ENCODE results near the gene STUB1.

The STUB1 gene

GRCh38 chr16:692356-693108, 12.3 kb downstream of the STUB1 start:
- Histone ChIP-seq H3K27ac (no peak overlapping the region), H3K4me3 (no peak overlapping the region), H3K9ac (ENCODE audit: insufficient read length) (no peak overlapping the region), H3K36me3 (ENCODE audit: insufficient read depth, low read length) (no peaks in the 10 kb centered on the region), H3K9me3 (ENCODE audit: low read depth, low read length) (no peaks in the 10 kb centered on the region)
- TF ChIP-seq EZH2 (IDR thresholded peaks at IDR 0.05) = no peak
- TF ChIP-seq FOXP2 (optimal IDR thresholded peaks at IDR 0.05; ENCODE audit: control extremely low read depth, extremely low read length, insufficient read depth) = no peak
- no peak for TF ChIP-seq POLR2AphosphoS5 (IDR thresholded peaks at IDR 0.05; ENCODE audit: borderline replicate concordance, low read depth, low read length)
- no peak for DNase-seq (ENCODE audit: low read depth, low spot score)

GRCh38 chr16:693364-693763, 13.2 kb downstream of the STUB1 start:
- no peak overlapping the region for H3K9ac ChIP-seq (ENCODE audit: insufficient read length)
- no peak overlapping the region for H3K27ac ChIP-seq
- H3K9me3 ChIP-seq (ENCODE audit: low read depth, low read length) = no peaks in the 10 kb centered on the region
- no peak for TF ChIP-seq FOXP2 (optimal IDR thresholded peaks at IDR 0.05; ENCODE audit: control extremely low read depth, extremely low read length, insufficient read depth)
- TF ChIP-seq POLR2AphosphoS5 (IDR thresholded peaks at IDR 0.05; ENCODE audit: borderline replicate concordance, low read depth, low read length) = no peak
- no peak for TF ChIP-seq EZH2 (IDR thresholded peaks at IDR 0.05)
- H3K4me3 ChIP-seq = no peak overlapping the region
- no peaks in the 10 kb centered on the region for H3K36me3 ChIP-seq (ENCODE audit: insufficient read depth, low read length)
- DNase-seq (ENCODE audit: low read depth, low spot score) = no peak

GRCh38 chr16:693766-694165, 13.6 kb downstream of the STUB1 start:
- no peak for DNase-seq (ENCODE audit: low read depth, low spot score)
- H3K9me3 ChIP-seq (ENCODE audit: low read depth, low read length) = no peaks in the 10 kb centered on the region
- TF ChIP-seq POLR2AphosphoS5 (IDR thresholded peaks at IDR 0.05; ENCODE audit: borderline replicate concordance, low read depth, low read length) (no peak), FOXP2 (optimal IDR thresholded peaks at IDR 0.05; ENCODE audit: control extremely low read depth, extremely low read length, insufficient read depth) (no peak), EZH2 (IDR thresholded peaks at IDR 0.05) (no peak)
- H3K27ac ChIP-seq = no peak overlapping the region
- no peaks in the 10 kb centered on the region for H3K36me3 ChIP-seq (ENCODE audit: insufficient read depth, low read length)
- peak overlapping the region; percentile 69 for H3K4me3 ChIP-seq
- no peak overlapping the region for H3K9ac ChIP-seq (ENCODE audit: insufficient read length)

- H3K36me3 ChIP-seq (ENCODE audit: insufficient read depth, low read length) = no peaks in the 10 kb centered on the region
- no peak overlapping the region for H3K9ac ChIP-seq (ENCODE audit: insufficient read length)
- peak overlapping the region; percentile 69 for H3K4me3 ChIP-seq
- TF ChIP-seq POLR2AphosphoS5 (IDR thresholded peaks at IDR 0.05; ENCODE audit: borderline replicate concordance, low read depth, low read length) (no peak), EZH2 (IDR thresholded peaks at IDR 0.05) (peak; percentile 83)
- no peak for DNase-seq (ENCODE audit: low read depth, low spot score)
- H3K27ac ChIP-seq = no peak overlapping the region
- H3K9me3 ChIP-seq (ENCODE audit: low read depth, low read length) = no peaks in the 10 kb centered on the region
These were observed 14.1 kb downstream of the STUB1 start for GRCh38 chr16:694187-694862.

- TF ChIP-seq POLR2AphosphoS5 (IDR thresholded peaks at IDR 0.05; ENCODE audit: borderline replicate concordance, low read depth, low read length) = no peak
- TF ChIP-seq FOXP2 (optimal IDR thresholded peaks at IDR 0.05; ENCODE audit: control extremely low read depth, extremely low read length, insufficient read depth) = no peak
- no peak for TF ChIP-seq EZH2 (IDR thresholded peaks at IDR 0.05)
- DNase-seq (ENCODE audit: low read depth, low spot score) = no peak
- Histone ChIP-seq H3K9ac (ENCODE audit: insufficient read length) (no peak overlapping the region), H3K4me3 (peak overlapping the region; percentile 69), H3K36me3 (ENCODE audit: insufficient read depth, low read length) (no peaks in the 10 kb centered on the region), H3K27ac (no peak overlapping the region), H3K9me3 (ENCODE audit: low read depth, low read length) (no peaks in the 10 kb centered on the region)
These were observed 14.7 kb downstream of the STUB1 start for GRCh38 chr16:694863-695354.

GRCh38 chr16:695355-696089, 15.3 kb downstream of the STUB1 start:
- no peak for TF ChIP-seq FOXP2 (optimal IDR thresholded peaks at IDR 0.05; ENCODE audit: control extremely low read depth, extremely low read length, insufficient read depth)
- H3K4me3 ChIP-seq = peak overlapping the region; percentile 72
- no peak overlapping the region for H3K9ac ChIP-seq (ENCODE audit: insufficient read length)
- no peak overlapping the region for H3K27ac ChIP-seq
- no peak for DNase-seq (ENCODE audit: low read depth, low spot score)
- no peaks in the 10 kb centered on the region for H3K9me3 ChIP-seq (ENCODE audit: low read depth, low read length)
- no peaks in the 10 kb centered on the region for H3K36me3 ChIP-seq (ENCODE audit: insufficient read depth, low read length)

GRCh38 chr16:698911-699671, 18.9 kb downstream of the STUB1 start:
- Histone ChIP-seq H3K9ac (ENCODE audit: insufficient read length) (no peak overlapping the region), H3K36me3 (ENCODE audit: insufficient read depth, low read length) (no peaks in the 10 kb centered on the region), H3K4me3 (no peak overlapping the region), H3K27ac (no peak overlapping the region), H3K9me3 (ENCODE audit: low read depth, low read length) (no peaks in the 10 kb centered on the region)
- no peak for TF ChIP-seq POLR2AphosphoS5 (IDR thresholded peaks at IDR 0.05; ENCODE audit: borderline replicate concordance, low read depth, low read length)
- DNase-seq (ENCODE audit: low read depth, low spot score) = no peak

Measured in SK-N-MC (cell line).